Fibroblast of skin of right quadriceps (primary cell): ENCODE results near the gene DGKG.
A peak's percentile ranks its signal among the peaks of the same experiment; 100 is the strongest.

Experiments used
- DNase-seq: peaks from one replicate; pipeline ENCODE4 v3.0.0-alpha.2; 2013

DGKG gene

DNA sequence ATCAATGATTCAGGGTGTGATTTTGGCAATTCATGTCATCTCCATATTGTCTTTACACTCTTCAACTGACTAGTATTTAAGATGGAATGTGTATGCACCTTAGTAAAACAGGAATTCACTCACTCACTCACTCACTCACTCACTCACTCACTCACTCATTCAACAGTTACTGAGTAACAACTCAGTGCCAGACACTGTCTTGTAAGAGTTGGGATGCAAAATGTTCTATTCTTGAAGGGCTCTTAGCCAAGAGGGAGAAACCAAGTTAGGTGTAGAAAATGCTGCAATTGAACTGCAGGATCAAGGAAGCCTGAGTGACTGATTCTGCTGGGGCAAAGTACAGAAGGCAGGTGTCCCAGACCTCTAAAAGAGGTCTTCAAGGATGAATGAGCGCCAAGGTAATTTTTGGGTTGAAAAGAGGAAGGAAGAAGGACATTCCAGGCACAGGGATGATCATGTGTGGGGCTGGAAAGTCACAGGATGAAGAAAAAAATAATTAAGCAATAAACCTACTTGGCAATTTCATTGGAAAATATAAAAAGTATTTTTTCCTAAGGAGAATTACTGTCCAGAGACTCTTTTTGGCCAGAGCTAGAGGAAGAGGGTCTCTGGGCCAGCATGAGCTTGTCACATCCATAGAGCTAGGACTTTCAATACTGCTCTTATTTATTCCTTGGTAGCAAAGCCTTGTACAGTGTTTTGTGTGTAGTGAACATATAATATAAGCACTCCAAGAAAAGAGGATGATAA is 194.2 kb downstream of the DGKG start:
- DNase-seq = no peak

- no peak for DNase-seq
These were observed 195.3 kb downstream of the DGKG start for GRCh38 chr3:186166491-186167288.

DNA sequence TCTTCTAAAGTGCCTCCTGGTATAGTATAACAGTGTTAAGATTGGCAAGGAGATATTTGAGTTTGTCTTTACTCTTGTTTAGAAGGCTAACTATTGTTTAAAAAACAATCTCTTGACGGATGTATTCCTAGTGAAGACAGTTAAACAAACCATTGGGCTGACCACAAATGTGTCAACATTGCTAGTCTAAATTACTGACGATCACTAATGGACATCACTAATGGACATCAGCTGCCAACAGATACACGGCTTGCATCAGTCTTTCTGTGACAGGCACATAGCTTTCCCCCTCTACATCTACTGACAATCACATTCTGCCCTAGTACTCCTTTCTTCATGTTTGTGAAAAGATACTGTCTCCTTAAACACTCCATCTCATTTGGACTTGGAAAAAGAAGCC is 196.0 kb downstream of the DGKG start:
- no peak for DNase-seq

- no peak for DNase-seq
These were observed 196.7 kb downstream of the DGKG start for GRCh38 chr3:186165331-186165730.

DNA sequence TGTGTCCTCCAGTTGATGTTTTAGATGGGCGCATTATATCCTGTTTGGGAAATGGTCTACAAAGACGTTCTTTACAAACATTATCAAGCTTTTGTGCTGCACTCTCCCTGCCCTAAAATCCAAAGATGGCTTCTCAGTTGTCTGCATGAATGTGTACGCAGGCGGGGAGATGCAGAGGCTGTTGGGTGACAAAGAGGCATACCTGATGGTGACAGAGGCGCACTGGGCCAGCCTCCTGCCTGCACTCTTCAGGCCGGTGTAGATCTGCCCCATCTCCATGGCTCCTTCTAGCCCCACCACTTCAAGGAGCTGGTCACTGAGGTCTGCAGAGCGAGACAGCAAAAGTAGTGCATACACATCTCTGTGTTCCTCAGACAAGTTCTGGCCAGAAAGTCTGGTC is 197.3 kb downstream of the DGKG start:
- DNase-seq = no peak

DNA sequence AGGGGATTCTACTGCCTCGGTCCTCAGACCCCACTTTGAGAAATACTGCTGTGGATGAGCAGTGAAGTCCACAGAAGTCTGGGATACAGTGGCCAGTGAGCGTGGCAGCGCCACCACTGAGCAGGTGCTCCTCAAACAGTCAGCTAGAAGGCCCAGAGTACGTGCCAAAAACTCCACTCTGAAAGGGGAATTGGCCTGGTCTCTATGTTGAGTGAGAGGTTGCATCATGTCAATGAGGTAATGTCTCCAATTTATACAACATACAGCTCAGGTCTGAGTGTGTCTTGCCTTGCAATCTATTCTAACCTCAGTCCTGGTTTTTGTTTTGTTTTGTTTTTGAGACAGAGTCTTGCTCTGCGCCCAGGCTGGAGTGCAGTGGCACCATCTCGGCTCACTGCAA is 199.8 kb downstream of the DGKG start:
- no peak for DNase-seq

- no peak for DNase-seq
These were observed 201.3 kb downstream of the DGKG start for GRCh38 chr3:186160691-186161243.

- no peak for DNase-seq
These were observed 207.4 kb downstream of the DGKG start for GRCh38 chr3:186154641-186155040.

DNA sequence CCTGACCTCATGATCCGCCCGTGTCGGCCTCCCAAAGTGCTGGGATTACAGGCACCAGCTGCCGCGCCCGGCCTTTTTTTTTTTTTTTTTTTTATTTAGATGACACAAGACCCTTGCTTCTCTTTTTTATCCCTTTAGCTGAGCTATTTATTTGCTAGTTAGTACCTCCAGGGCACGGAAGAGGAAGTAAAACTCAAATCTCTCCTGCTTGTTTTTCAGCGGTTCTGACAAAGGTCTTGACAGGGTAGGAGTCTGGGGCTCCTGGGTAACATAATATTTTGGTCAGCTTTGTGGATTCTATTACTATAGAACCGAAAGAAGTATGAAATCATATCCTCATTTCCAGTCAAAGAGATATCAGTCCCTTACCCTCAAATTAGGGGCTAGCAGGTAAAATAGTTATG is 209.1 kb downstream of the DGKG start:
- no peak for DNase-seq

DNA sequence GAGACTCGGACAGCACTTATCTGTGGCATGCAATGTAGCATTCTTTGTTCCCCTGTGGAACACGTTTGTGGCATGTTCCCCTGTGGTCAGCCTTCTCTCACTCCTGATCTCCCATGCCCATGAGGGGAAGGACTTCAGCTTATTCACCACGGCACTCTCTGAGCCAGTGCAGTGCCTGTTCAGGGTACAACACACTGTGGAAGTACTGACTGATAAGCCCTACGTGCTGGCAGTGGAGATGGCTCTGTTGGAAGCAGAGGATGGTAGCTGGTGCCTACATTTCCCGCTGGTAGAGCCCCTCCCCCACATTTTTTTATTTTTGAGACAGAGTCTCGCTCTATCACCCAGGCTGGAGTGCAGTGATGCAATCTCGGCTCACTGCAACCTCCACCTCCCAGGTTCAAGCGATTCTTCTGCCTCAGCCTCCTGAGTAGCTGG is 209.7 kb downstream of the DGKG start:
- DNase-seq = no peak

DNA sequence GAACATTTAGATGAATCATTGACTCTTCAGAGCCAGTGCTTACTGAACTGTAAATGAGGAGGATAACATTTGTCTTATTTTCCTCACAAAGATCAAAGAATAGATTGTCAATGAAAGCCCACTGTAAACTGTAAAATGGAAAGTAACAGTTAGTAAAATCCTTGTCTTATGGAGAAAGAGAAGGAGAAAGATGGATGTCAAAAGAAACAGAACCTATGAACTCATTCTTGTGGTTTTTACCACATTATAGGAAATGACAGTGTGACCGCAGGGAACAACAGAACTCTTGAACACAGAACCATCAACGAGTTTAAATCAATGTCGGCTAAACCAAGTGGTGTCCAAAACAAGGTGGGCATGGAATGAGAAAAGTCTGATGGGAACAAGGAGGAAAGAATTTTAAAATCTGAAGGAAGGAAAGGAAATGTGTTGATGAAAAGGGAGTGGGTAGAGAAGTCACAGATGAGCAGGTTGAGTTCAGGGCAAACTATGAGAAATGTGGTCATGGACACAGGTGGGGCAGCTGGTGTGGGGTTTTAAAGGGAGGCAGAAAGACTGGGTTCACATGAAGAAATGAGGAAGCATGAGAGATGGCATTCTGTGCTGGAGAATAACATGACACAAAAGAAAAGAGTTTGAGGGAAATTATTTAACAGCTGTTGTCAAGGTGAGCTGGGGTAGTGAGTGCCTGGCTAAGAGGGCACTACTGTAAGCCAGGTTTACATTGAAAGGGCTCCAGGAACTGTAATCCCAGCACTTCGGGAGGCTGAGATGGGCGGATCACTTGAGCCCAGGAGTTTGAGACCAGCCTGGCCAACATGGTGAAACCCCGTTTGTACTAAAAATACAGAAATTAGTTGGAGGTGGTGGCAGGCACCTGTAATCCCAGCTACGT is 210.7 kb downstream of the DGKG start:
- DNase-seq = no peak

DNA sequence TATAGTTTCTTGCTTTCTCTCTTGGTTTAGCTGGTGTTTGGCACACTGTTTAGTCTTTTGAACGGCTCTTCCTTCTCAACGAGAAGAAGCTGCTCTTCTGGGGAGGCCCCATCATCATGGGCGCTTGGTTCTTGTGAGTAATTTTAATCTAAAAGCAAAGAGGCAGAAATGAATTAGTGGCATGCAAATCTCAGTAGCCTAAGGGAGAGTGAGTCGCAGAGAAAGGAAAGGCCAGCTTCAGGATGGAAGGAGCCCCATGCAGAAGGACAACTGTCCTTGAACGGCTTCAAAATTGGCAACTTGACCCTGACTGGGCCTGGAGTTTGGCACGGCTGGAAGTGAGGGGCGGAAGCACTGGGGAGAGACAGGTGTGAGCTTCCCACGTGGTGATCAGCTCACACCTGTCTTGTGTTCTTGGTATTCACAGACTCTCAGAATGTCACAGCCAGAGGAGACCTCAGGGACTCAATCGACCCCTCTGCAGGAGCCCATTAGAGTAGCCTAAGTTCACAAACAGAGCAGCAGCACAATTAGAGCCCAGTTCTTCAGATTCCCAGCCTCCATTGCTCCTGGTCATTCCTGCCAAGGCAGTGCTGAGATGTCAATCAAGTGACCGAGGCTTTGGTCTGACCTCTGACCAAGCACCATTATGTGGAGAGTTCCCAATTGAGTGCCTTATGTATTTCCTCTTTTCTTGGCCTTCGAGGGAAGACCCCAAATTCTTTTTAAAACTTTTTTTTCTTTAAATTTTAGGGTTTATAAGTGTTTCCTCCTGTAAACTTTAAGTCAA is 211.8 kb downstream of the DGKG start:
- DNase-seq = no peak

DNA sequence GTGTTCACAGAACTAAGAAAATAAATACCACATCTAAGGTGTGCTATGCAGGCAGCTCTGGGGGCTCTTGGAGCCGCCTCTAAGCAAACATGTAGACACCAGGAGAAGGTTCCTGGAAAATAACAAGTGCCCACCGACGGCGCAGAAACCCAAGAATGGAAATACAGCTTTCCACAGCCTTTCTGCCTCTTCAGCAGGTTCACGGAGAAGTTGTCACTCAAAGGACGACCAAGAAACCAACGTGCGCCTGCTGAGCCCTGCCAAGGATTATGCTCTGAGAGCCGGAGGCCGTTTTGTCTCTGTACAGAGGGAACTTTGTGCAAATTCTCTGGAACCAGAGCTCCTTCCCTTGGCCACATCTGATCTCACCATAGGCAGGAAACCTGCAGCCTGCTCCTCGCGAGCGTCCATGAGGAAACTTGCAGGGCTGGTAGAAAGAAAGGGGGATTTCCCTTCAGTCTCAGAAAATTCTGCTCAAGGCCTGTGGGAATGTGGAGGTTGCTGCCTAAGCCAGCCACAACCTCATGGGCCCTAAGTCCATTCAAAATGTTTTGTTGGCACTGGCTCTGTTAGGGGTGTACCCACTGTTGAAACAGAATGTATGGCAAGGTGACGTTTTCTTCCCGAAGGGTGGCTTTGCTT is 212.6 kb downstream of the DGKG start:
- no peak for DNase-seq

- DNase-seq = no peak
These were observed 217.8 kb downstream of the DGKG start for GRCh38 chr3:186144257-186144656.

- no peak for DNase-seq
These were observed 218.8 kb downstream of the DGKG start for GRCh38 chr3:186143250-186143649.

DNA sequence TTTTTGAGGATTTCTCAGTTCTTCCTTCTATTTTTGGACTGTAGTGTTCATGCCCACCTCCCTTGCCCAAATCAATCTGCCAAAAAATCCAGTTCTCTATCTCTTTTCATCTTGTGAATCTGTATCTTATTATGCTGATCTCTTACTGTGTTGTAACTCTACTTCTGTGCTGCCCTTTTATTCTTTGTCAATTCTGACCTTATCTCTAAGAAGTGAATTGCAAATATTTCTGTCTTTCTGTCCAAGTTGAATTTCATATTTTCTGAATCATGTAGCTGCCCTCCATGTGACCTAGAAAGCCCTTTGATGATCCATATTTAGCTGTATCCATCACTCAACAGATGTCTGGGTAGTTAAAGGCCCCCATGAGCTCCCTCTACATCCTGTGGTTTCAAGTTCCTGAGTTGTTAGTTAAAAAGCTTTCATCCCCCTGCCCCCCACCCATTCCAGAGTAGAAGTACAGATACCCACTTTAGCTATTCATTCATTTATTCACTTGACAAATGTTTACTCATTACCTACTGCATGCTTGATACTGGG is 219.6 kb downstream of the DGKG start:
- peak; percentile 56 for DNase-seq

DNA sequence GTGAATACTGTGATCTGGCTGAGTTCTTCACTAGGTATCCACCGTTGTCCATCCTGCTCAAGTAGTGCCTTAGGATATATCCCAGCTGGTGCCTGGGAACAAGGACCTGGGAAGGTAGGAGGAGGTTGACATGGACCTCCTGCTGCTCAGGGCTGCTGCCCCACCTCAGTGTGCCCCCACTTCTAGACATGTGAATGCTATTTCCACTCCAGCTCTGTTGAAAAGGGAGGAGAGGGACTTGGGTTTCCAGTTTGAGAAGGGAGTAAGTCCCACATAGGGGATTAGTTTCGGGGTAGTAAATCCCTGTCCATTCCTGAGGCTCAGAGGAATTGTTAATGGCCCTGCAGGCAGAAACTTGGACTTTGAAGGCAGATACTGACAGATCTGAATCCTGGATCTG is 220.2 kb downstream of the DGKG start:
- no peak for DNase-seq

DNA sequence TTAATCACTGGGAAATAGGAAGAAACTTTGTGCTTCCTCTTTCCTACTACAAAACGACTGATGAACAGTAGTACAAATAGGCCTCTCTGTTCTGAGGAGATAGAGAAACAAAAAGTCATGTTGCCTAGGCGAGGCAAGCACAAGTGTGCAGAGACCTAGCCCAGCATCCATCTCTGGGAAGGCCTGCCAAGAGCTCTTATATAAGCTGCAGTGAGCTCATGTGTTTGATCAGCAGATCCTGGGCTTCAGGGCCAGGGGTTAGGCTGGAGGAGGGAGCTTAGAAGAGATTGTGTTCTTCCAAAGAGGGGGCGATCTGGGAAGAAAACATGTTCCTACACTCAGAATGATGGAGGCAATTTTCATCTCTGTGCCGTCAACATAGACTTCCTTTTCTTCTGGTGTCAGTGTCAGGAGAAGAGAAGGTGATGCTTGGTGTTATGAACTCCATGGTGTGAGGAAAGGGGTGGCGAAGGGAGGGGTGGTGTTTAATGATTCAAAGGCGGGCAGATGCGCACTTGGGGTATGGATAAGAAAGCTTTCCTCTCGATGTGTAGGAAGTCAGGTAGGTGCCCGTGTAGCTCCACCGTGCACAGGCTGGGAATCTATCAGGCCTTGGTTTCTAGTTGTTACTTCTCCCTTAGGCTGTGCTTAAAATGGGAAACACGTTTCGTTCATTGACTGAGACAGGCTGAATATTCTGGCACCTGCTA is 223.6 kb downstream of the DGKG start:
- DNase-seq = no peak

- DNase-seq = no peak
These were observed 224.9 kb downstream of the DGKG start for GRCh38 chr3:186137051-186137685.

GRCh38 chr3:186133980-186134379 is 228.1 kb downstream of the DGKG start:
- DNase-seq = no peak
